GM12801 (cell line): Measurements from ENCODE around the gene INO80C.

Experiments
- TF ChIP-seq, protein P1 (sequence below): IDR thresholded peaks from one replicate; pipeline ENCODE4 v1.5.1; 2011; ENCODE audit warnings: control low read depth; ENCODE audit not compliant: insufficient read length; ENCODE audit errors: extremely low read depth

Gene INO80C

DNA sequence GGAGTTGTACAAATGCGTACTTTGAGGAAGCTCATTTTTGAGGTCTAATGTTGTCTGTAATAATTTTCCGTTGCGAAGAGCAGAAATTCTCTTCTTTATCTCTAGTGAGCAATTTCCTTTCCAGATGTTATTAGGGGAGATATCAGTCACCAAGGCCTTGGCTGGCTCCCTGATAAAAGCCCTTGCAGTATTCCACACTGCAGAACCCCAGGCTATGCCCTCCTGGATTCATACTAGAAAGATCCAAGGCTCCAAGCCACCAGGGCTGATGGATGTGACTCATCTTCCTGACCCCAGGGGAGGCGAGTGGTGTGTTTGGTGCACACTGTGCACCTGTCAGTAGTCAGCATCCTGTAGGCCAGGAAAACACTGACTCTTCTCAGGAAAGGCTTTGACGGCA lies 34.7 kb downstream of the INO80C start:
- TF ChIP-seq, protein P1, sequence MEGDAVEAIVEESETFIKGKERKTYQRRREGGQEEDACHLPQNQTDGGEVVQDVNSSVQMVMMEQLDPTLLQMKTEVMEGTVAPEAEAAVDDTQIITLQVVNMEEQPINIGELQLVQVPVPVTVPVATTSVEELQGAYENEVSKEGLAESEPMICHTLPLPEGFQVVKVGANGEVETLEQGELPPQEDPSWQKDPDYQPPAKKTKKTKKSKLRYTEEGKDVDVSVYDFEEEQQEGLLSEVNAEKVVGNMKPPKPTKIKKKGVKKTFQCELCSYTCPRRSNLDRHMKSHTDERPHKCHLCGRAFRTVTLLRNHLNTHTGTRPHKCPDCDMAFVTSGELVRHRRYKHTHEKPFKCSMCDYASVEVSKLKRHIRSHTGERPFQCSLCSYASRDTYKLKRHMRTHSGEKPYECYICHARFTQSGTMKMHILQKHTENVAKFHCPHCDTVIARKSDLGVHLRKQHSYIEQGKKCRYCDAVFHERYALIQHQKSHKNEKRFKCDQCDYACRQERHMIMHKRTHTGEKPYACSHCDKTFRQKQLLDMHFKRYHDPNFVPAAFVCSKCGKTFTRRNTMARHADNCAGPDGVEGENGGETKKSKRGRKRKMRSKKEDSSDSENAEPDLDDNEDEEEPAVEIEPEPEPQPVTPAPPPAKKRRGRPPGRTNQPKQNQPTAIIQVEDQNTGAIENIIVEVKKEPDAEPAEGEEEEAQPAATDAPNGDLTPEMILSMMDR, result no peak

DNA sequence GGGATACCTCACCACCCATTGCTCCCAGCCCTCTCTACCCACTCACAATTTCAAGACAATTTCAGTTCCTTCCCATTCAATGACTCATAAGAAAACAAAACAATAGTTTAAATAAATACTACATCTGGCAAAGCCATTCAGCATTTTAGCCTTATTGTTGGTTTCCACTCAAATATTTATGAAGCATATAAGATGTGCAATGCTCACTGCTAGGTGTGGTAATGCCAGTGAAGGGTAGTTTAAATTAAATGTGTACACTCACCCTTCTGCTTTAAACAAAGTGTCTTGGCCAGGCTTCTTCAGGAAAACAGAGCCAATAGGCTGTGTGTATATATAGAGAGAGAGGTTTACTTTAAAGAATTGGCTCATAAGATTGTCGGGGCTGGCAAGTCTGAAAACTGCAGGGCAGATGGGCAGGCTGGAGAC lies 37.0 kb downstream of the INO80C start:
- TF ChIP-seq, protein P1, result no peak

DNA sequence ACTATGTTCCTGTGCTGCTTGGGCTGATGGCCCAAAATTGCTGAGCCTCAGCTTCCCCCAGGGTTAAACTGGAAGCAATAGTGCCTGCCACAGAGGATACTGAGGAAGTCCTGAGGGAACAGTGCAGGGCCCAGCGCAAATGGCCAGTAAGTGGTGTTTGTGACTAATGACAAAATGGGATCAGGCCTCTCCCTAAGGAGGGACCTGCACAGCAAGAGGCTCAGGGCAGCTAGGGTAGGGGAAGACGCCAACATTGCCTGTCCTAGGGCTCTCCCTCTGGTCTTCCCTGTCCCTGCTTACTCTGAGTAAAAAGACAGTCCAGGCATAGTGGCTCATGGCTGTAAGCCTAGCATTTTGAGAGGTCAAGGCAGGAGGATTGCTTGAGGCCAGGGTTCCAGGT lies 37.8 kb downstream of the INO80C start:
- TF ChIP-seq, protein P1, result no peak

- TF ChIP-seq, protein P1, result no peak
Measured at GRCh38 chr18:35458677-35459441, 38.9 kb downstream of the INO80C start.

- TF ChIP-seq, protein P1, result no peak
Measured at GRCh38 chr18:35458271-35458670, 39.5 kb downstream of the INO80C start.

DNA sequence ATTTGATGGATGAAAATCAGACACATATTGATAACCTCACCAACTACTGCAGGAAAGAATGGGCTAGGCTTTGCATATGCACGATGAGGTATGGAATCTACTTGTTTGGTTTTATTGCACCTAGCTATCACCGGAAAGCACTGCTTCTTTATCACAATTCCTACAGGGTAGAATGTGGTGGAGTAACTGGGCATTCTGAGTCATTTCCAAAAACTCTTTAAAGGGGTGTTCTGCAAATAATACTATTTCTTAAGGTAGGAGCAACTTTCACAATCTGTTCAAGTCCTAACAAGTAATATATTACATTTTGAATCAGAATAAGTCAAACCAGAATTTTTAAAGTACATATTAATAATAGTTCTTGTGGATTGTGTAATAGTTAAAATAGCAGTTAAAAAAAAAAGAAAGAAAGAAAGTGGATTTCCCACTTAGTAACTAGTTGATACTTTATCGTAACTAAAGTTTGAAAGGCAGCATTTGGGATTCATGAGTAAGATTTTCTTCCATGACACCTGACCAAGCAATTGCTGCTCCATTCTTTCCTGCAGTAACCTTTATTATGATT lies 40.5 kb downstream of the INO80C start:
- TF ChIP-seq, protein P1, result no peak

DNA sequence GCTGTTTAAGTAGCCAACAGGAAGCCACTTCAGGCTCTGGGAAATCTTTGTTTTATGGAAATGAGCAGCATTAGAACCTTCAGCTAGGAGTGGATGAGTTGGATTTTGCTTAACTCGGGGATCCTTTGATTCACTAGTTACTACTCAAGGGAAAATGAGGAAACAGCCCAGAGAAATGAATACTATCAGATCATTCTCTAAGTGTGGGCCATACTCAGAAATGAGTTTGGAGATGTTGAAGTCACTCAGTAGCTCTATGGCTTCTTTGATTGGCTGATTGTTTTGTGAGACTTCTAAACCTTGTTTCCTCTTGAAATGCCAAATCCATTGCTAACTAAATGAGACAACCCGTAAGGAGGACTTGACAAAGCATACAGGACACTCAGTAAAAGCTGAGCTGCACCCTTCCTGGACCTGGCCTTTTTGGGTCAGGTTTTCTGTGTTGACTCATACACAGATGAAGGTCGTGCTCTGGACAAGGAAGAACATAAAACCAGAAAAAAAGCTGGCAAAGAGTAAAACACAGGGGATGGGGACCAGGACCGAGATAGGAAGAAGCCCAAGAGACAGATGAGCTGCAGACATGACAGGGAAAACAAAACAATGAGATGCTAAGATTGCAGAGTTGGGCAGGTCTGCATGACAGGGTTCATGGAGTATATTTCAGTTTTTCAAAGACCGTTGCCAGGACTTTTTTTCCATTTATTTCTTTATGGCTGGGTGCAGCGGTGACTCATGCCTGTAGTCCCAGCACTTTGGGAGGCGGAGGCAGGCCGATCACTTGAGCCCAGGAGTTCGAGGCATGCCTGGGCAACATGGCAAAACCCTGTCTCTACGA lies 41.6 kb downstream of the INO80C start:
- TF ChIP-seq, protein P1, result no peak
